Measurements from ENCODE around the gene CCDC61.

Gene CCDC61

GRCh38 chr19:45990113-45990728 lies 5.0 kb upstream of the CCDC61 start:
- no peak for TF ChIP-seq CTCF (IDR thresholded peaks at IDR 0.05; ENCODE audit: low read length, missing control alignments)
- H3K4me3 ChIP-seq (replicated peaks; ENCODE audit: low read depth, low read length) = no peak overlapping the region
- DNase-seq (ENCODE audit: low read depth) = no peak

- TF ChIP-seq CTCF (IDR thresholded peaks at IDR 0.05; ENCODE audit: low read length, missing control alignments) = no peak
- H3K4me3 ChIP-seq (replicated peaks; ENCODE audit: low read depth, low read length) = peak overlapping the region; percentile 55
- DNase-seq (ENCODE audit: low read depth) = peak; percentile 37
Observed at GRCh38 chr19:45994456-45994997, 740 bp upstream of the CCDC61 start.

- DNase-seq (ENCODE audit: low read depth) = peak; percentile 65
- peak overlapping the region; percentile 98 for H3K4me3 ChIP-seq (replicated peaks; ENCODE audit: low read depth, low read length)
- TF ChIP-seq CTCF (IDR thresholded peaks at IDR 0.05; ENCODE audit: low read length, missing control alignments) = no peak
Observed at GRCh38 chr19:45995715-45996385, 583 bp downstream of the CCDC61 start.

- no peak for DNase-seq (ENCODE audit: low read depth)
- TF ChIP-seq CTCF (IDR thresholded peaks at IDR 0.05; ENCODE audit: low read length, missing control alignments) = no peak
- no peak overlapping the region for H3K4me3 ChIP-seq (replicated peaks; ENCODE audit: low read depth, low read length)
Observed at GRCh38 chr19:45996933-45997332, 1.7 kb downstream of the CCDC61 start.

- no peak overlapping the region for H3K4me3 ChIP-seq (replicated peaks; ENCODE audit: low read depth, low read length)
- TF ChIP-seq CTCF (IDR thresholded peaks at IDR 0.05; ENCODE audit: low read length, missing control alignments) = no peak
- DNase-seq (ENCODE audit: low read depth) = no peak
Observed at GRCh38 chr19:45998834-45999233, 3.6 kb downstream of the CCDC61 start.

- H3K4me3 ChIP-seq (replicated peaks; ENCODE audit: low read depth, low read length) = no peak overlapping the region
- no peak for TF ChIP-seq CTCF (IDR thresholded peaks at IDR 0.05; ENCODE audit: low read length, missing control alignments)
- peak; percentile 39 for DNase-seq (ENCODE audit: low read depth)
Observed at GRCh38 chr19:45999653-46000121, 4.4 kb downstream of the CCDC61 start.

Measured in fibroblast of pulmonary artery (primary cell).